ENCODE data around the gene CRAMP1. TPM values are rescaled to one million over a fixed set of nuclear protein-coding genes. Genes with fewer than 3 reads are reported as not detected.

CRAMP1 gene
- total and polyA plus RNA-seq, 2 of the 8 experiments (the other 6 are each of a cell fraction or from before 2014, with no cell fraction given): 19.2 to 23.2 TPM

- Histone ChIP-seq H4K91ac (replicated peaks; ENCODE audit: insufficient read length, low read length) (no peak overlapping the region), H3K79me2 (ENCODE audit: control insufficient read depth in 1 of 2, insufficient read depth in 2 of 2, low read length in 2 of 2) (peaks cover 13 to 91% of the 10 kb centered on the region in 2 experiments)
These were observed 8.2 kb downstream of the CRAMP1 start for GRCh38 chr16:1620391-1620790.

More at GRCh38 chr16:1620391-1620790, 8.2 kb downstream of the CRAMP1 start:
- no peak overlapping the region for H3K27ac ChIP-seq (ENCODE audit: low read depth, low read length)
- no peak overlapping the region for H3K14ac ChIP-seq (ENCODE audit: insufficient read length)
- H2BK15ac ChIP-seq (ENCODE audit: low read length): no peak overlapping the region
- no peak overlapping the region for H4K5ac ChIP-seq (ENCODE audit: insufficient read length, low read depth, low read length)
- TF ChIP-seq ATF3 (IDR thresholded peaks at IDR 0.05; ENCODE audit: insufficient read depth, low read depth, low read length): no peak
- no peak for TF ChIP-seq TAF7 (optimal IDR thresholded peaks at IDR 0.05; ENCODE audit: borderline replicate concordance, low read depth, low read length)
- no peaks in the 10 kb centered on the region for H3K23me2 ChIP-seq (ENCODE audit: low read depth, low read length)
- no peak overlapping the region for H4K8ac ChIP-seq (ENCODE audit: extremely low read depth, insufficient read depth, low read length)
- H3K27me3 ChIP-seq (replicated peaks in 1 of 4; ENCODE audit: control insufficient read depth in 3 of 4, extremely low read depth in 1 of 4, insufficient read depth in 3 of 4, low read length in 3 of 4): no peaks in the 10 kb centered on the region
- H2BK5ac ChIP-seq (ENCODE audit: low read depth, low read length): no peak overlapping the region
- no peak overlapping the region for H2AK5ac ChIP-seq (ENCODE audit: low read depth, low read length)
- no peak overlapping the region for H3K4ac ChIP-seq (replicated peaks; ENCODE audit: insufficient read length, low read depth, low read length)
- H3K18ac ChIP-seq (ENCODE audit: extremely low read depth, low read length): no peak overlapping the region
- H3K9ac ChIP-seq (replicated peaks in 1 of 4; ENCODE audit: extremely low read depth in 1 of 4, low read depth in 3 of 4, low read length in 3 of 4): no peak overlapping the region
- H3K4me3 ChIP-seq (ENCODE audit: extremely low read depth in 1 of 4, insufficient read depth in 2 of 4, low read depth in 3 of 4, low read length in 4 of 4): no peak overlapping the region
- H3K9me3 ChIP-seq (ENCODE audit: insufficient read depth in 2 of 2, low read depth in 1 of 2, low read length in 1 of 2): no peaks in the 10 kb centered on the region
- H3K56ac ChIP-seq (replicated peaks; ENCODE audit: insufficient read length, low read depth, low read length): no peak overlapping the region
- WGBS, 2 experiments (ENCODE audit: extremely low coverage in 1 of 2, insufficient coverage in 1 of 2, insufficient read length in 1 of 2, insufficient replicate concordance in 2 of 2, low coverage in 1 of 2, low lambda C conversion rate in 2 of 2, missing lambda C conversion rate in 1 of 2): 88% methylated on average over 9 of the region's 9 CpGs; no CpG with 5 or more reads in 1 of the 2 experiments
- DNase-seq (ENCODE audit: low read depth in 1 of 2, low spot score in 2 of 2): no peak
- H3K79me1 ChIP-seq (ENCODE audit: low read depth, low read length): peaks cover 17% of the 10 kb centered on the region
- no peak for FAIRE-seq
- H2BK20ac ChIP-seq (ENCODE audit: low read length): no peak overlapping the region
- POLR2A ChIA-PET (ENCODE audit: partially characterized antibody): no interaction called here
- no peak overlapping the region for H3K23ac ChIP-seq (ENCODE audit: insufficient read length)
- no peak overlapping the region for H2AFZ ChIP-seq (ENCODE audit: low read length)
- no peak overlapping the region for H2BK120ac ChIP-seq (replicated peaks; ENCODE audit: low read depth, low read length)
- H3K36me3 ChIP-seq (ENCODE audit: control insufficient read depth in 2 of 4, insufficient read depth in 4 of 4, low read length in 3 of 4): peaks cover 2 to 16% (median 2%) of the 10 kb centered on the region in 4 experiments; a peak in 5 of 8 replicates
- CTCF ChIA-PET (ENCODE audit: partially characterized antibody): interaction anchor here (0.6 kb wide), 1 partner anchor 136 kb away, joined by 4 read pairs; no protein-coding TSS in a partner anchor
- H4K20me1 ChIP-seq (replicated peaks in 1 of 2; ENCODE audit: control insufficient read depth in 1 of 2, insufficient read depth in 2 of 2, low read length in 2 of 2): peaks cover 5 to 24% of the 10 kb centered on the region in 2 experiments
- H2BK12ac ChIP-seq (ENCODE audit: low read depth, low read length): no peak overlapping the region
- peaks cover 0 to 2% (median 0%) of the 10 kb centered on the region in 4 experiments; a peak in 3 of 7 replicates for H3K4me1 ChIP-seq (replicated peaks in 1 of 4; ENCODE audit: control insufficient read depth in 3 of 4, insufficient read depth in 4 of 4, low read length in 3 of 4)
- H3K4me2 ChIP-seq (ENCODE audit: insufficient read depth in 1 of 2, low read depth in 2 of 2, low read length in 2 of 2): no peak overlapping the region
